HFFc6 (cell line): Measurements from ENCODE around the gene LACRT. TPM values are rescaled to one million over a fixed set of nuclear protein-coding genes. Genes with fewer than 3 reads are reported as not detected.

Source experiments
- DNase-seq: peaks from one replicate; pipeline ENCODE4 v3.0.0-alpha.2; 2018
- H3K27ac Mint-ChIP-seq: 2 replicates; pipeline ENCODE4 v1.8.0; 2020; ENCODE audit warnings: mild to moderate bottlenecking, mixed read lengths
- H3K27me3 Mint-ChIP-seq: 2 replicates; pipeline ENCODE4 v1.8.0; 2021; ENCODE audit warnings: mild to moderate bottlenecking, moderate library complexity, mixed read lengths; ENCODE audit not compliant: insufficient read depth
- H3K36me3 Mint-ChIP-seq: 2 replicates; pipeline ENCODE4 v1.8.0; 2021; ENCODE audit warnings: low read depth, mixed read lengths
- H3K4me1 Mint-ChIP-seq: 2 replicates; pipeline ENCODE4 v1.8.0; 2020; ENCODE audit warnings: low read depth, mixed read lengths
- H3K4me3 Mint-ChIP-seq: 2 replicates; pipeline ENCODE4 v1.8.0; 2020; ENCODE audit warnings: mild to moderate bottlenecking, moderate library complexity, mixed read lengths
- H3K9me3 Mint-ChIP-seq: 2 replicates; pipeline ENCODE4 v1.8.0; 2020; ENCODE audit warnings: mild to moderate bottlenecking, mixed read lengths
- CTCF ChIP-seq: fragments of 200-600 bp; sonication (generic); IDR thresholded peaks from 2 replicates; pipeline ENCODE4 v1.5.0; 2021; ENCODE audit warnings: antibody characterized with exemption, mild to moderate bottlenecking
- total RNA-seq, 6 experiments: library from RNA; stranded (reverse); fragmentation: NEBNext Ultra II Directional; extraction: Animal tissue kit (Norgen Biotek cat#: 25700); gene quantifications; 2 replicates in 1 of 6; 3 replicates in 5 of 6; pipeline ENCODE4 v1.2.3, GENCODE V29; 2021

LACRT gene
- total RNA-seq, 6 experiments from 2014 or later, result not detected

- peaks cover 25% of the 10 kb centered on the region for H3K27me3 Mint-ChIP-seq
- no peak for TF ChIP-seq CTCF
Measured at GRCh38 chr12:54611715-54612149, 23.0 kb downstream of the LACRT start.

GRCh38 chr12:54608769-54609168 is 25.9 kb downstream of the LACRT start:
- TF ChIP-seq CTCF, result no peak
- DNase-seq, result no peak
- no peak overlapping the region for H3K4me3 Mint-ChIP-seq
- no peaks in the 10 kb centered on the region for H3K4me1 Mint-ChIP-seq
- H3K27ac Mint-ChIP-seq, result no peak overlapping the region
- H3K36me3 Mint-ChIP-seq, result no peaks in the 10 kb centered on the region
- H3K27me3 Mint-ChIP-seq, result peaks cover 29% of the 10 kb centered on the region
- H3K9me3 Mint-ChIP-seq, result no peaks in the 10 kb centered on the region

More at GRCh38 chr12:54611715-54612149, 23.0 kb downstream of the LACRT start:
- no peaks in the 10 kb centered on the region for H3K36me3 Mint-ChIP-seq
- H3K27ac Mint-ChIP-seq, result no peak overlapping the region
- DNase-seq, result no peak
- H3K4me1 Mint-ChIP-seq, result no peaks in the 10 kb centered on the region
- H3K9me3 Mint-ChIP-seq, result no peaks in the 10 kb centered on the region
- H3K4me3 Mint-ChIP-seq, result no peak overlapping the region

- no peak overlapping the region for H3K4me3 Mint-ChIP-seq
- 0 out of 2 replicates have a peak, but pooled peaks cover 3% of the 10 kb centered on the region for H3K4me1 Mint-ChIP-seq
- H3K36me3 Mint-ChIP-seq, result no peaks in the 10 kb centered on the region
- H3K27me3 Mint-ChIP-seq, result peaks cover 27% of the 10 kb centered on the region
- no peak overlapping the region for H3K27ac Mint-ChIP-seq
- H3K9me3 Mint-ChIP-seq, result no peaks in the 10 kb centered on the region
- no peak for DNase-seq
- no peak for TF ChIP-seq CTCF
Measured at GRCh38 chr12:54608156-54608555, 26.5 kb downstream of the LACRT start.

GRCh38 chr12:54606556-54606955 is 28.1 kb downstream of the LACRT start:
- Mint-ChIP-seq H3K4me3 (no peak overlapping the region), H3K9me3 (no peaks in the 10 kb centered on the region), H3K27ac (no peak overlapping the region), H3K27me3 (peaks cover 25% of the 10 kb centered on the region), H3K36me3 (no peaks in the 10 kb centered on the region), H3K4me1 (0 out of 2 replicates have a peak, but pooled peaks cover 6% of the 10 kb centered on the region)
- no peak for TF ChIP-seq CTCF
- no peak for DNase-seq

- H3K9me3 Mint-ChIP-seq, result no peaks in the 10 kb centered on the region
- H3K4me3 Mint-ChIP-seq, result no peak overlapping the region
- H3K4me1 Mint-ChIP-seq, result 0 out of 2 replicates have a peak, but pooled peaks cover 6% of the 10 kb centered on the region
- H3K27me3 Mint-ChIP-seq, result peaks cover 27% of the 10 kb centered on the region
- TF ChIP-seq CTCF, result no peak
- no peak for DNase-seq
- no peaks in the 10 kb centered on the region for H3K36me3 Mint-ChIP-seq
- no peak overlapping the region for H3K27ac Mint-ChIP-seq
Measured at GRCh38 chr12:54605138-54605970, 29.3 kb downstream of the LACRT start.
